Testis (tissue), 3 donors: Measurements from ENCODE around the gene PSME2. TPM values are rescaled to one million over a fixed set of nuclear protein-coding genes. Genes with fewer than 3 reads are reported as not detected.

Experiments
- DNase-seq: peaks from one replicate; pipeline ENCODE4 v3.0.0-alpha.2; 2019
- H3K27ac ChIP-seq, 2 donors: fragments of 200-600 bp; sonication (generic); one replicate each; pipeline ENCODE4 v1.5.1; 2019
- H3K27me3 ChIP-seq: fragments of 200-600 bp; sonication (generic); one replicate; pipeline ENCODE4 v1.5.1; 2019
- H3K36me3 ChIP-seq: fragments of 200-600 bp; sonication (generic); one replicate; pipeline ENCODE4 v1.5.1; 2017; ENCODE audit warnings: low read depth; ENCODE audit errors: missing control alignments
- H3K4me1 ChIP-seq: fragments of 200-600 bp; sonication (generic); one replicate; pipeline ENCODE4 v1.5.1; 2019
- H3K4me3 ChIP-seq, 2 donors: fragments of 200-600 bp; sonication (generic); one replicate each; pipeline ENCODE4 v1.5.1; 2017 to 2019
- H3K9me3 ChIP-seq: fragments of 200-600 bp; sonication (generic); one replicate; pipeline ENCODE4 v1.5.1; 2017
- CTCF ChIP-seq, 3 experiments: fragments of 450-650 bp in 2 of 3; fragments of 200-600 bp in 1 of 3; sonication (generic) in 1 of 3; IDR thresholded peaks; one replicate each; pipeline ENCODE4 v1.5.1; 2016 to 2019; ENCODE audit warnings: antibody characterized with exemption in 3 of 3, mild to moderate bottlenecking in 2 of 3, moderate library complexity in 1 of 3
- POLR2A ChIP-seq: fragments of 450-650 bp; IDR thresholded peaks from one replicate; pipeline ENCODE4 v1.6.1; 2017; ENCODE audit warnings: antibody characterized with exemption, mild to moderate bottlenecking, moderate library complexity
- WGBS, 2 donors: methylation state at CpG; one replicate each; pipeline ENCODE4 v1.1.5; 2018; 5-methylcytosine and 5-hydroxymethylcytosine counted together
- intact Hi-C: fragments of 100-400 bp; cut with DNase I; formaldehyde crosslinking; loops from one replicate; pipeline ENCODE4 v1.15.1; 2023; ENCODE audit warnings: low total_unique reads
- polyA plus RNA-seq: library from polyadenylated mRNA; stranded (reverse); fragments of 350-450 nt; fragmentation: Illumina TruSeq; extraction: RNeasy Lipid Tissue Mini Kit (QIAGEN cat#74804); gene quantifications from one replicate; pipeline ENCODE4 v1.2.3, GENCODE V29; 2014; ENCODE audit warnings: low read depth, low replicate concordance; ENCODE audit not compliant: insufficient read depth
- total RNA-seq, 2 donors: library from RNA; depleted of rRNA; stranded (reverse); fragments of >200 nt; gene quantifications; one replicate each; pipeline ENCODE4 v1.2.3, GENCODE V29; 2016

PSME2 gene
- total and polyA plus RNA-seq, 3 donors from 2014 or later = 49.8 to 122 (median 78.1) TPM

- peak within 1 kb of the TSS; percentile 17 to 50 for H3K4me3 ChIP-seq
- no peaks in the 10 kb centered on the region for H3K4me1 ChIP-seq
- peak; percentile 87 for DNase-seq
- no peaks in the 10 kb centered on the region for H3K27me3 ChIP-seq
- H3K27ac ChIP-seq = no peak within 1 kb of the TSS
- intact Hi-C loops = no loop called here
- WGBS, 2 donors = 33 to 40% methylated on average over 31 to 50 of the region's 63 CpGs
- TF ChIP-seq CTCF (IDR thresholded peaks at IDR 0.05) (no peak), POLR2A (no peak)
- H3K9me3 ChIP-seq = no peaks in the 10 kb centered on the region
- H3K36me3 ChIP-seq = no peaks in the 10 kb centered on the region
Measured at GRCh38 chr14:24171422-24172260, 25.2 kb upstream of the PSME2 start, which contains the start of gene REC8. Gene REC8, plus strand, starts transcription at chr14:24172080. Its CDS starts 473 bp downstream, at chr14:24172553.

- Histone ChIP-seq H3K27ac (no peak overlapping the region), H3K4me3 (no peak overlapping the region), H3K4me1 (peaks cover 8% of the 10 kb centered on the region), H3K27me3 (no peaks in the 10 kb centered on the region), H3K9me3 (no peaks in the 10 kb centered on the region), H3K36me3 (no peaks in the 10 kb centered on the region)
- WGBS, 2 donors = 86 to 93% methylated on average over 3 of the region's 3 CpGs
- TF ChIP-seq POLR2A (no peak), CTCF (IDR thresholded peaks at IDR 0.05) (no peak)
- intact Hi-C loops = no loop called here
- no peak for DNase-seq
Measured at GRCh38 chr14:24167469-24168114, 21.2 kb upstream of the PSME2 start.

GRCh38 chr14:24165785-24166184 is 19.4 kb upstream of the PSME2 start:
- intact Hi-C loops = no loop called here
- DNase-seq = no peak

GRCh38 chr14:24164518-24164991 is 18.1 kb upstream of the PSME2 start:
- H3K27me3 ChIP-seq = no peaks in the 10 kb centered on the region
- no peak overlapping the region for H3K27ac ChIP-seq
- WGBS, 2 donors = 93 to 96% methylated on average over 8 to 14 of the region's 14 CpGs
- no peak for TF ChIP-seq POLR2A
- no peak for TF ChIP-seq CTCF (IDR thresholded peaks at IDR 0.05)
- H3K36me3 ChIP-seq = no peaks in the 10 kb centered on the region
- DNase-seq = no peak
- no peak overlapping the region for H3K4me3 ChIP-seq
- H3K4me1 ChIP-seq = peaks cover 16% of the 10 kb centered on the region
- intact Hi-C loops = no loop called here
- no peaks in the 10 kb centered on the region for H3K9me3 ChIP-seq

More at GRCh38 chr14:24165785-24166184, 19.4 kb upstream of the PSME2 start:
- Histone ChIP-seq H3K27me3 (no peaks in the 10 kb centered on the region), H3K4me1 (peaks cover 14% of the 10 kb centered on the region), H3K9me3 (no peaks in the 10 kb centered on the region), H3K36me3 (no peaks in the 10 kb centered on the region), H3K4me3 (no peak overlapping the region), H3K27ac (no peak overlapping the region)
- TF ChIP-seq CTCF (IDR thresholded peaks at IDR 0.05) = no peak
- TF ChIP-seq POLR2A = no peak
- WGBS, 2 donors = 94 to 98% methylated on average over 5 of the region's 5 CpGs
